ENCODE results near the gene AP1S3. TPM values are rescaled to one million over a fixed set of nuclear protein-coding genes. Genes with fewer than 3 reads are reported as not detected.
"Not testable (repeated sequence)": the region's sequence is repeated elsewhere in the genome, so short reads cannot be mapped to it uniquely, and the experiment has no call there.

The AP1S3 gene
- 2.0 TPM for total RNA-seq

DNA sequence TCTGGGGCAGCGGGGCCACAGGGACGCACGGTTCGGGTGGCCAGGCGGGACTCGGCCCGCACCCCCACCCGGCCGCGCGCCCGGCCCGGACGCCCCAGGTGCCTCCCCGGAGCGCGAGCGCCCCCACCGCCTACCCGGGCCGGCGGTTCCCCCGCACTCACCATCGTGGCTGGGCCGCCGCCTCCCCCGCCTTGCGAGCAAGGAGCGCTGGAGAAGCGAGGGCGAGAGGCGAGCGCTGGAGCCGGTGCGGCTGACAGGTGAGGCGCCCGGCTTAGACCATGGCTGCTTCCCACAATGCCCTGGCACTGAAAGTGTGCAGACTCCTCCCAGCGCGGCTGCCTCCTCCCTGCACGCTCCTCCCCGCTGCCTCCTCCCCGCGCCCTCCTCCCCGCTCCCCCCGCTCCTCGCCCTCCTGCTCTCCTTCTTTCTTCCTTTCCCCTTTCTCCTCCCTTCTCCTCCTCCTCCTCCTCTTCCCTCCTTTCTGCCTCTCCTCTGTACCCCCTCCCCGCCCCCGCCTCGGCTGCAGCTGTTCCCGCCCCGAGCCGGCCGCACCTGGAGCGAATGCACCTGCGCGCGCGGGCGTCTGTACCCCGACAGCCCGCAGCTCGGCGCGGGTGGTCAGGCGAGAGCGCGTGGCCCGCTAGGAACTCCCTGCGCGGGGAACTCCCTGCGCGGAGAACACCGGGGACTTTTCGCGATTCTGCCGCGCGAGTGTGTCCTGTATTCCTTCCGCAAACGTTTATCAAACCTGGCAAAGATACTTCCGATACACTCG is at the start of gene AP1S3:
AP1S3 (minus strand) TSS at position 296 of the 775 bp plus-strand sequence; CDS start at position 164, 132 bp downstream.
- FAIRE-seq (no peak), DNase-seq (ENCODE audit: low spot score in 2 of 2) (peak; percentile 71 to 77)

DNA sequence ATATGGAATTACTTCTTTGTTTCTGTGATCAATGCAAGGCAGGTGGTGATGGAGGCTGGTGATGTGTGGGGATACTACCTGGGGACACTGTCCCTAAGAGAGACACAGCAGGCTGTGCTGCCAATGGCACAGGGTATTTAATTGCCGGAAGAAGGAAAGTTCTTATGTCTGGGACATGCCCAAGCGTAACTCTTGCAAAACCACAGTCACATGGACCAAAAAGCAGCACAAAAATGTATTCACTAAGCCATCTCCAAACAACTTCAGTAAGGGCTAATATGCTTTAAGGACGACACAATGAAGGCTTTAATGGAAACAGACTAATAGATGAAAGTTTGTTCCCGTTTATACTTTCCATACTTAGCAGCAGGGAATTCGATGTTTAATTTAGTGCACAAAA is 49.7 kb upstream of the AP1S3 start:
- FAIRE-seq (no peak), DNase-seq (ENCODE audit: low spot score in 2 of 2) (no peak)

- FAIRE-seq (no peak), DNase-seq (ENCODE audit: low spot score in 2 of 2) (no peak)
Measured at GRCh38 chr2:223886726-223887125, 49.3 kb upstream of the AP1S3 start.

- DNase-seq (ENCODE audit: low spot score in 2 of 2) (no peak), FAIRE-seq (no peak)
Measured at GRCh38 chr2:223884399-223884798, 47.0 kb upstream of the AP1S3 start.

GRCh38 chr2:223882715-223883114 is 45.3 kb upstream of the AP1S3 start:
- FAIRE-seq (no peak), DNase-seq (ENCODE audit: low spot score in 2 of 2) (no peak)

DNA sequence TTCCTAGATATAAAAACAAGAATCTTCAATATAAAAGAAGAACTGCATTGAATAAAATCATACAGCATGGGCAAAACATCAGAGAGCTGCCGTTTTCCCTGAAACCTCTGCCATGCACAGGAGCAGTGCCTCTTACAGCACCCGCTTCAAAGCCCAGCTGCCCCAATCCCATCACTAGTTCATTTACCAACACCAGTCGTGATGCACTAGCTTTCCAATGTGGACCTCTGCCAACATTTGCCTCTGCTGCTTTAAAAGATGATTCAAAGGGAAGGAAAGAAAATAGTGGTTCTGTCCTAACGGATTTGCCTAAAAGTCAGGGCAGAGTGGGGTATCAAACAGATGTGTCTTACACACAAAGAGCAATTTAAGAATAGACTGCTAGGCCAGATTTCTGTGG is 43.4 kb upstream of the AP1S3 start:
- FAIRE-seq (no peak), DNase-seq (ENCODE audit: low spot score in 2 of 2) (no peak)

DNA sequence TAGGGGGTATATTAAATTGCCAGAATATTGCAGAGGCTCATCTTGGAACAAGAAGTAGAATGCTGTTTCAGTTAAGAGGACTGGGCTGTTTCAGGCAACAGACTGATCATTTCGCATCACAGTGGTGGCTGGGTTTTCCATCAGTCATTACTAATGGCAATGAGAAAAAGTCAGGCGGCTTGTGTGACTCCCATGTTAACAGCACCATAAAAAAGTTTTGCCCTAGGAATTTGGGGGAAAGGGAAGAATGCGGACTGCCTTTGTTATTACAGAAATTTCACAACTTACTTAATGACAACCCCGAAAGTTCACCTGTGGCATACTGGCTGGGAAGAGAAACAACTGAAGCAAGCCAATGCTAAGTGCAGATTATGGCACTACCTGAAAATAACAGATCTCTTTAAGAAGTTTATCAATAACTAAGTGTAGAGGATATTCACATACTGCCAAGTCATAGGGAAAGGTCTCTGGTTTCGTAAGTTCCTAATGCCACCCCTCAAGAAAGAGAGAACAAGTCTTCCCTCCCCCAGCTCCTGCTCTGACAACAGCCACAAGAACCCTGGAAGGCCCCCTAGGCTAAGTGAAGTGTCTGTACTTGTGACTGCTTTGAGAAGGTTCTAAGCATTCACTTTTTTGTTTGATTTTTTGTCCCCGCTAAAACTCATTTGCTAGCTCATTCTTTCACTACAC is 40.5 kb upstream of the AP1S3 start:
- DNase-seq (ENCODE audit: low spot score in 2 of 2) (no peak), FAIRE-seq (no peak)

DNA sequence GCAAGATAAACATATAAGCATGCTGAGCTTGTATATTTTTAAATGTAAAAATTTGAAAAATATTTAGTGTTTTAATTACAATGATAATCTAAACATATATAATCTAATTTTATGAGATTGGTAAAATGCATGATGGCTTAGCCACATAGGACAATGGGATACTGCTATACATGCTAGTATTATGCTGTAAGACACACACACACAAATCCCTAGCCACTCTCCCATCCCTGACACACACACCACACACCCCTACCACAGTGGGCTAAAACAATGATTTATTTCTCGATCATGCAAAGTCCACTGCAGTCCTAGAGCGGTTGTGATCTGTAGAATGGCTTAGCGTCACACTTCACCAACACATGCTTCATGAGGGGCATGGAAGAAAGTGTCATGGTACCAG is 36.3 kb upstream of the AP1S3 start:
- FAIRE-seq = no peak
- no peak for DNase-seq (ENCODE audit: low spot score in 2 of 2)

- FAIRE-seq; DNase-seq (ENCODE audit: low spot score in 2 of 2): not testable (repeated sequence)
Measured at GRCh38 chr2:223872772-223873171, 35.4 kb upstream of the AP1S3 start.

DNA sequence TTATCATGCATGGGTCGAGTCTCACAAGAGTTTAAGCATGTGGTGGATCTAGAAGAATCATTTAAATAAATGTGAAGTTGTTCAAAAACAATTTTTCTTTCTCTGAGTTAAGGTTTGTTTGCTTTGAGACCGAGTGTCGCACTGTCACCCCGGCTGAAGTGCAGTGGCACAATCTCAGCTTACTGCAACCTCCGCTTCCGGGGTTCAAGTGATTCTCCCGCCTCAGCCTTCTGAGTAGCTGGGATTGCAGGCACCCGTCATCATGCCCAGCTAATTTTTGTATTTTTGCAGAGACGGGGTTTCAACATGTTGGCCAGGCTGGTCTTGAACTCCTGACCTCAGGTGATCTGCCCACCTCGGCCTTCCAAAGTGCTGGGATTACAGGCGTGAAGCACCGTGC is 34.3 kb upstream of the AP1S3 start:
- FAIRE-seq; DNase-seq (ENCODE audit: low spot score in 2 of 2): not testable (repeated sequence)

DNA sequence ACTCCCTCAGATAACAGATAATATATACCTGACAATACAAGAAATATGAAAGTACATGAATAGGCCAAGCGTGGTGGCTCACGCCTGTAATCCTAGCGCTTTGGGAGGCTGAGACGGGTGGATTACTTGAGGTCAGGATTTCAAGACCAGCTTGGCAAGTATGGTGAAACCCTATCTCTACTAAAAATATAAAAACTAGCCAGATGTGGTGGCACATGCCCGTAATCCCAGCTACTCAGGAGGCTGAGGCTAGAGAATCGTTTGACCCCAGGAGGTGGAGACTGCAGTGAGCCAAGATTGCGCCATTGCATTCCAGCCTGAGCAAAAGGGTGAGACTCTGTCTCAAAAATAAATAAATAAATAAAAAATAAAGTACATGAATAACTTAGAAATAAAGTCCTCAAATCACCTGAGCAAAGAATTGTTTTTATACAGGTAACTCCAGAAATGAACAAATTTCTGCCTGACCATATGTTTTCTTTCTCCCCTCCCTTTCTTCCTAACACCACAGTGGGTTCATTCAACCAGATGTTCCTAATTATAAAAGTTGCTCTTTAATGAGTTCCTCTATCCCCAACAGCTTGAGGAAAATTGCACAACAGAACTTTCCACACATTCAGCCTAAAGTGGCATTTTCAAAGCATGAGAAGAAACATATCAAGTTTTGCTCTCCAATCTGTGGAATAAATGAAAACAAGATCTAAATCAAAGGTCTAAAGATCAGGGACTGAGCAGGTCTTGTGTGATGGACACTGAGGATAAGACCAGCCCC is 33.6 kb upstream of the AP1S3 start:
- FAIRE-seq = no peak
- no peak for DNase-seq (ENCODE audit: low spot score in 2 of 2)

DNA sequence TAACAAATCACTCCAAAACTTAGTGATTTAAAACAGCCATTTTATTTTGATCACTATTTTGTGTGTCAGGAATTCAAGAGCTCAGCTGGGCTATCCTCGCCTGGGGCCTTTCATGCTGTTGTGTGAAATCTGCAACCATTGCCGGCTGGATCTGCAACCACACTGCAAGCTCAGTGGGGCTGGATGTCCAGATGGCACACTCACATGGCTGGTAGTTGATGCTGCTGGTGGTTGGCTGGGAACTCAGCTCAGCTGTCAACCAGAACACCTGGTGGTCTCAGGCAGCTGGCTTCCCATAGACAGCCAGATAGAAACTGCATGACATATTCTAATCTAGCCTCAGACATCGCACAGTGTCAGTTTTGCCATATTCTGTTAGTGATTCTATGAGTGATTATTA is 30.6 kb upstream of the AP1S3 start:
- DNase-seq (ENCODE audit: low spot score in 2 of 2) (no peak), FAIRE-seq (no peak)

- no peak for FAIRE-seq
- DNase-seq (ENCODE audit: low spot score in 2 of 2) = no peak
Measured at GRCh38 chr2:223865907-223866508, 28.6 kb upstream of the AP1S3 start.

GRCh38 chr2:223865124-223865523 is 27.7 kb upstream of the AP1S3 start:
- FAIRE-seq = no peak
- DNase-seq (ENCODE audit: low spot score in 2 of 2) = no peak

- DNase-seq (ENCODE audit: low spot score in 2 of 2) (no peak), FAIRE-seq (no peak)
Measured at GRCh38 chr2:223863491-223863890, 26.1 kb upstream of the AP1S3 start.

- DNase-seq (ENCODE audit: low spot score in 2 of 2) (no peak), FAIRE-seq (no peak)
Measured at GRCh38 chr2:223860809-223861738, 23.7 kb upstream of the AP1S3 start.

DNA sequence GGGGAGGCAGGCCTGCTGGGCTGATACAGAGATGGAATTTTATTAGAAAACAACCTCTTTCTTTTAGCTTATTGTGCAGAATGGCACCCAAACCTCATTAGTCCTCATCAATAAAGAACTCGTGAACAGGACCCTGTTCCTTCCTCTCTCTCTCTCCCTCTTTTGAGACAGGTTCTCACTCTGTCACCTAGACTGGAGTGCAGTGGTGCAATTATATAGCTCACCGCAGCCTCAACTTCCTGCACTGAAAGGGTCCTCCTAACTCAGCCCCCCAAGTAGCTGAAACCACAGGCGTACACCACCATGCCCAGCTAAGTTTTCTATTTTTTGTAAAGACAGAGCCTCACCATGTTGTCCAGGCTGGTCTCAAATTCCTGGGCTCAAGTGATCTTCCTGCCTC is 21.7 kb upstream of the AP1S3 start:
- no peak for DNase-seq (ENCODE audit: low spot score in 2 of 2)
- FAIRE-seq = no peak

- DNase-seq (ENCODE audit: low spot score in 2 of 2) = no peak
- FAIRE-seq = no peak
Measured at GRCh38 chr2:223856584-223856983, 19.2 kb upstream of the AP1S3 start.

- DNase-seq (ENCODE audit: low spot score in 2 of 2) (no peak), FAIRE-seq (no peak)
Measured at GRCh38 chr2:223856021-223856420, 18.6 kb upstream of the AP1S3 start.

DNA sequence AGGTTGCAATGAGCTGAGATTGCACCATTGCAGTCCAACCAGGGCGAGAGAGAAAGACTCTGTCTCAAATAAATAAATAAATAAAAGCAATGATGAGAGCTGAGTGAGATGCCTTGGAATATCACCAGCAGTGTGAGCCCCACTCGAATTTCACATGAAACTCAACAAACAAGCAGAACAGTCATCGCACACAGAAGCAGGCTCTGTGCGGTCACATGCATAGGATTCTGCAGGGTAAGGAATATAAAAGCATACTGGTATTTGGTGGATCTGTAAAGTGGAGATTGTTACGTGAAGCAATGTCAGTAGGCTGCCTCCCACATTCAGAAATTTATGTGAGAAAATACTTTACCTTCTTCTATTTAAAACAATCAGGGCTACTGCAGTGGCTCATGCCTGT is 18.0 kb upstream of the AP1S3 start:
- no peak for FAIRE-seq
- DNase-seq (ENCODE audit: low spot score in 2 of 2) = no peak

Data from frontal cortex (tissue), 4 donors.